Subcutaneous abdominal adipose tissue (tissue), 5 donors: ENCODE results near the gene CARNS1.

Source experiments
- H3K27ac ChIP-seq: one replicate; pipeline ENCODE4 v1.7.0; 2013; ENCODE audit warnings: low read depth, mild to moderate bottlenecking, inconsistent platforms, low read length, moderate library complexity
- H3K27me3 ChIP-seq, 5 donors: one replicate each; pipeline ENCODE4 v1.7.0; 2013; ENCODE audit warnings: low read length in 5 of 5, inconsistent platforms in 1 of 5; ENCODE audit not compliant: control insufficient read depth in 5 of 5, insufficient read depth in 4 of 5
- H3K36me3 ChIP-seq, 5 donors: one replicate each; pipeline ENCODE4 v1.7.0; 2013; ENCODE audit warnings: low read length in 5 of 5; ENCODE audit not compliant: control insufficient read depth in 5 of 5, insufficient read depth in 5 of 5
- H3K4me1 ChIP-seq, 5 donors: one replicate each; pipeline ENCODE4 v1.7.0; 2013; ENCODE audit warnings: low read length in 5 of 5, mild to moderate bottlenecking in 3 of 5, moderate library complexity in 1 of 5; ENCODE audit not compliant: control insufficient read depth in 5 of 5, insufficient read depth in 5 of 5
- H3K4me3 ChIP-seq, 5 donors: one replicate each; pipeline ENCODE4 v1.7.0; 2013; ENCODE audit warnings: low read length in 5 of 5, low read depth in 1 of 5
- H3K9ac ChIP-seq, 5 donors: one replicate each; pipeline ENCODE4 v1.7.0; 2013; ENCODE audit warnings: low read length in 5 of 5, mild to moderate bottlenecking in 4 of 5, moderate library complexity in 3 of 5
- H3K9me3 ChIP-seq, 5 donors: one replicate each; pipeline ENCODE4 v1.7.0; 2013; ENCODE audit warnings: low read length in 5 of 5; ENCODE audit not compliant: control insufficient read depth in 5 of 5
- donor health status: healthy.
- donor health status: healthy.
- donor health status: healthy.
- donor health status: healthy.
- donor health status: healthy.

Gene CARNS1

GRCh38 chr11:67387518-67387917 is 28.0 kb upstream of the CARNS1 start:
- Histone ChIP-seq H3K9me3 (no peaks in the 10 kb centered on the region), H3K36me3 (no peaks in the 10 kb centered on the region), H3K9ac (no peak overlapping the region), H3K27ac (no peak overlapping the region), H3K27me3 (peaks cover 0 to 3% (median 0%) of the 10 kb centered on the region in 5 donors), H3K4me1 (peaks cover 0 to 19% (median 15%) of the 10 kb centered on the region in 5 donors), H3K4me3 (no peak overlapping the region)

GRCh38 chr11:67389477-67389876 is 26.0 kb upstream of the CARNS1 start:
- Histone ChIP-seq H3K27ac (no peak overlapping the region), H3K4me1 (peaks cover 1 to 26% (median 23%) of the 10 kb centered on the region in 5 donors), H3K27me3 (peaks cover 0 to 3% (median 0%) of the 10 kb centered on the region in 5 donors), H3K9me3 (no peaks in the 10 kb centered on the region), H3K36me3 (peaks cover 0 to 9% (median 4%) of the 10 kb centered on the region in 5 donors), H3K4me3 (no peak overlapping the region), H3K9ac (no peak overlapping the region)

DNA sequence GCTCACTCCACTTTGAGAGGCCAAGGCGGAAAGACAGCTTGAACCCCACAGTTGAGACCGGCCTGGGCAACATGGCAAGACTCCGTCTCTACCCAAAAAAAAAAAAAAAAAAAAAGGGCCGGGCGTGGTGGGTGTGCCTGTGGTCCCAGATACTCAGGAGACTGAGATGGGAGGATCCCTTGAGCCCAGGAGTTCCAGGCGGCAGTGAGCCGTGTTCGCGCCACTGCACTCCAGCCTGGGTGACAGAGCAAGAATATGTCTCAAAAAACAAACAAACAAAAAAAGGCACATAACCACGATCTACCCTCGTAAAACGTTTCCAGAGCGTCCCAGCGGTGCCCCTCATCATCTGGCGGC is 24.6 kb upstream of the CARNS1 start:
- Histone ChIP-seq H3K27ac (peak overlapping the region; percentile 86), H3K4me3 (peak overlapping the region; percentile 85 to 93 (median 88)), H3K36me3 (peaks cover 0 to 16% (median 4%) of the 10 kb centered on the region in 5 donors), H3K9me3 (no peaks in the 10 kb centered on the region), H3K27me3 (no peaks in the 10 kb centered on the region), H3K9ac (peak overlapping the region; percentile 85 to 92 (median 87)), H3K4me1 (peaks cover 1 to 26% (median 23%) of the 10 kb centered on the region in 5 donors)

DNA sequence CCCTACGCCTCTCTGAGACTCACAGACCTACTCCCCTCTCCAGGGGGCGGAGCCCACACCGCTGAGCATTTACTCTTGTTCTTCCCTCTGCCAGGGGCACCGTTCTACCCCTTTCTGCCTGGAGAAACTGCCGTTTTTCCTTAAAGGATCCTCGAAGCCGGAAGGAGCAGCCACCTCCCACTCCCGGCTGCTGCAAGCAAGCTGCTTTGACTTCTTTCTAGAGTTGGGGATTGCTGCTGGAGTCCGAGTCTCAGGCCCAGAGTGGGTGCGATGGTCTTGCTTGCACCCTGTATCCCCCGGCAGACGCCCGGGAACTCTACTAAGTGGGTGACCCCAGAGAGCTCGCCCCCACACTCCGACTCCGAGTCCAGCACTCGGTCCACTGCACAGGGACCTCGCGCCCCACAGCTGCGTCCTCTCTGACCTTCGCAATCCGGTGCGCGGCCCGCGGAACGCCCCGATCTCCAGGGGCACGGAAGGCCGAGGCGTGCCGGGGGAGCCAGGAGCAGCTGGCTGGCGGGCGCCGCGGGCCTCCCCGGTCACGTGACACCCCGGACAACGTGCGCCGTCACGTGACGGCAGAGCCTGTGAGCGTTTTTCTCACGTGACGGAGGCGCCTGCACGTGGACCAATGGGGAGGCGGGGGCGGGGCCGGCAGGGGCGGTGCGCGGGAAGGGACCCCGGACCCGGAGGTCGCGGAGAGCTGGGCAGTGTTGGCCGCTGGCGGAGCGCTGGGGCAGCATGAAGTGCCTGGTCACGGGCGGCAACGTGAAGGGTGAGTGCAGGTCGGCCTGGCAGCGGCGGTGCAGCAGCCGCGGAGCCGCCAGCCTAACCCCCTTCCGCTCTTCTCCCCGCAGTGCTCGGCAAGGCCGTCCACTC is 23.9 kb upstream of the CARNS1 start, which contains the start of gene RAD9A:
Gene RAD9A, plus strand, starts transcription at position 683 of the 879 bp plus-strand sequence. Its CDS starts 59 bp downstream, at position 742.
- H3K9me3 ChIP-seq = no peaks in the 10 kb centered on the region
- H3K9ac ChIP-seq = peak within 1 kb of the TSS; percentile 85 to 92 (median 87)
- H3K27me3 ChIP-seq = no peaks in the 10 kb centered on the region
- H3K36me3 ChIP-seq = peaks cover 0 to 22% (median 7%) of the 10 kb centered on the region in 5 donors
- peak within 1 kb of the TSS; percentile 86 for H3K27ac ChIP-seq
- H3K4me1 ChIP-seq = peaks cover 1 to 28% (median 25%) of the 10 kb centered on the region in 5 donors
- peak within 1 kb of the TSS; percentile 85 to 93 (median 88) for H3K4me3 ChIP-seq

- peaks cover 0 to 28% (median 7%) of the 10 kb centered on the region in 5 donors for H3K36me3 ChIP-seq
- H3K4me1 ChIP-seq = peaks cover 1 to 30% (median 26%) of the 10 kb centered on the region in 5 donors
- peak overlapping the region; percentile 31 to 93 (median 87) for H3K4me3 ChIP-seq
- no peaks in the 10 kb centered on the region for H3K27me3 ChIP-seq
- H3K9ac ChIP-seq = peak overlapping the region; percentile 63 to 84 (median 78)
- no peaks in the 10 kb centered on the region for H3K9me3 ChIP-seq
- H3K27ac ChIP-seq = peak overlapping the region; percentile 69
Observed at GRCh38 chr11:67392183-67392715, 23.2 kb upstream of the CARNS1 start.

DNA sequence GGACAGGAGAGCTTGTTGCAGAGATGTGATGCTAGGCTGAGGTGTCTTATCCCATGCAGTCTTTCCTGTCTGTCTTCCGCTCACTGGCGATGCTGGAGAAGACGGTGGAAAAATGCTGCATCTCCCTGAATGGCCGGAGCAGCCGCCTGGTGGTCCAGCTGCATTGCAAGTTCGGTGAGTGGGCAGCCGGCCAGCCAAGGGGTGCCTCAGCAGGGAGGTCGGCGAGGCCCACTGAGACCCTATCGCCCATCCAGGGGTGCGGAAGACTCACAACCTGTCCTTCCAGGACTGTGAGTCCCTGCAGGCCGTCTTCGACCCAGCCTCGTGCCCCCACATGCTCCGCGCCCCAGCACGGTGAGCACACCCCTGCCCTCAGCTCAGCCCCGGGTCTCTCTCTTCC is 22.0 kb upstream of the CARNS1 start:
- Histone ChIP-seq H3K4me1 (peaks cover 3 to 42% (median 37%) of the 10 kb centered on the region in 5 donors), H3K4me3 (no peak overlapping the region), H3K36me3 (peaks cover 0 to 40% (median 18%) of the 10 kb centered on the region in 5 donors)

GRCh38 chr11:67393990-67394389 is 21.5 kb upstream of the CARNS1 start:
- H3K27me3 ChIP-seq = no peaks in the 10 kb centered on the region
- peaks cover 3 to 47% (median 41%) of the 10 kb centered on the region in 5 donors for H3K4me1 ChIP-seq
- H3K36me3 ChIP-seq = peaks cover 0 to 45% (median 24%) of the 10 kb centered on the region in 5 donors
- no peak overlapping the region for H3K9ac ChIP-seq
- H3K4me3 ChIP-seq = no peak overlapping the region
- no peaks in the 10 kb centered on the region for H3K9me3 ChIP-seq
- no peak overlapping the region for H3K27ac ChIP-seq

More for the DNA sequence above, 22.0 kb upstream of the CARNS1 start:
- H3K9ac ChIP-seq = no peak overlapping the region
- no peaks in the 10 kb centered on the region for H3K27me3 ChIP-seq
- no peaks in the 10 kb centered on the region for H3K9me3 ChIP-seq
- H3K27ac ChIP-seq = no peak overlapping the region

DNA sequence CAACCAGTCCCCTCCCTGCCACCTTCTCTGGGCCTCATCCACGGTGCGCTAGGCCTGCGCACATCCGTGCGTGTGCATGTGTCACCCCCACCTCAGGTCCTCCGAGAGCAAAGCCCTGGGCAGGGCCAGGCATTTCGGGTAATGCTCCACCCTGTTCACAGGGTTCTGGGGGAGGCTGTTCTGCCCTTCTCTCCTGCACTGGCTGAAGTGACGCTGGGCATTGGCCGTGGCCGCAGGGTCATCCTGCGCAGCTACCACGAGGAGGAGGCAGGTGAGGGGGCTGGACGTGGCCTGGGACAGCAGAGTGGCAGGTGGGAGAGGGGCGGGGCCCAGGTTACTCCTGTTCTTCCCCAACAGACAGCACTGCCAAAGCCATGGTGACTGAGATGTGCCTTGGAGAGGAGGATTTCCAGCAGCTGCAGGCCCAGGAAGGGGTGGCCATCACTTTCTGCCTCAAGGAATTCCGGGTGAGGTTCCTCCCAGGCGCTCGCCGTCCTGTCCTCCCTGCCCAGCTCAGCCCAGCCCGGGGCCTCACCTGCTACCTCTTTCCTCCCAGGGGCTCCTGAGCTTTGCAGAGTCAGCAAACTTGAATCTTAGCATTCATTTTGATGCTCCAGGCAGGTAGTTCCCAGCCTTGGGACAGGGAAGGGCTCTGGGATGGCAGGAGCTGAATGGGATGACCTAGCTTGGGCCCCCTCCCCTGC is 19.8 kb upstream of the CARNS1 start:
- Histone ChIP-seq H3K27ac (no peak overlapping the region), H3K4me1 (peaks cover 8 to 60% (median 54%) of the 10 kb centered on the region in 5 donors), H3K36me3 (peaks cover 0 to 51% (median 30%) of the 10 kb centered on the region in 5 donors), H3K4me3 (no peak overlapping the region), H3K9ac (no peak overlapping the region), H3K9me3 (no peaks in the 10 kb centered on the region), H3K27me3 (no peaks in the 10 kb centered on the region)

- Histone ChIP-seq H3K9ac (no peak overlapping the region), H3K27me3 (no peaks in the 10 kb centered on the region), H3K36me3 (peaks cover 0 to 51% (median 30%) of the 10 kb centered on the region in 5 donors), H3K4me3 (no peak overlapping the region), H3K9me3 (no peaks in the 10 kb centered on the region), H3K27ac (no peak overlapping the region), H3K4me1 (peaks cover 8 to 60% (median 54%) of the 10 kb centered on the region in 5 donors)
Observed at GRCh38 chr11:67396259-67396581, 19.3 kb upstream of the CARNS1 start.
